ENCODE data around the gene CCDC13. TPM values are rescaled to one million over a fixed set of nuclear protein-coding genes. Genes with fewer than 3 reads are reported as not detected.

Gene CCDC13
- total RNA-seq, 2 donors from 2014 or later, result 0.32 to 0.70 TPM

- H3K27me3 Mint-ChIP-seq (ENCODE audit: low read depth), result peaks cover 27% of the 10 kb centered on the region
- peaks cover 53% of the 10 kb centered on the region for H3K4me1 Mint-ChIP-seq (ENCODE audit: low read depth)
- ATAC-seq (replicated peaks in 1 of 2) (peak; percentile 98 to 99), DNase-seq (peak; percentile 93 to 97)
- H3K9me3 Mint-ChIP-seq, result no peaks in the 10 kb centered on the region
- H3K4me3 Mint-ChIP-seq, result peak within 1 kb of the TSS; percentile 94 to 96
- peak within 1 kb of the TSS; percentile 91 for H3K27ac Mint-ChIP-seq
- H3K36me3 Mint-ChIP-seq (ENCODE audit: insufficient read depth in 2 of 2), result peaks cover 1 to 2% of the 10 kb centered on the region in 2 donors
Measured at GRCh38 chr3:42804106-42804830, 31.2 kb upstream of the CCDC13 start, which contains the start of gene HIGD1A. HIGD1A (minus strand) TSS chr3:42804490; CDS start chr3:42794253, 10,237 bp downstream.

GRCh38 chr3:42803414-42804105, 30.5 kb upstream of the CCDC13 start:
- peaks cover 1 to 2% of the 10 kb centered on the region in 2 donors for H3K36me3 Mint-ChIP-seq (ENCODE audit: insufficient read depth in 2 of 2)
- H3K27ac Mint-ChIP-seq, result peak overlapping the region; percentile 91
- peak overlapping the region; percentile 94 to 96 for H3K4me3 Mint-ChIP-seq
- DNase-seq (peak; percentile 33 to 51), ATAC-seq (replicated peaks in 1 of 2) (peak; percentile 39 to 48)
- H3K4me1 Mint-ChIP-seq (ENCODE audit: low read depth), result peaks cover 54% of the 10 kb centered on the region
- H3K27me3 Mint-ChIP-seq (ENCODE audit: low read depth), result peaks cover 24% of the 10 kb centered on the region
- H3K9me3 Mint-ChIP-seq, result no peaks in the 10 kb centered on the region

- no peak for ATAC-seq (replicated peaks in 1 of 2)
- H3K27ac Mint-ChIP-seq, result no peak overlapping the region
- DNase-seq, result no peak
- peaks cover 24% of the 10 kb centered on the region for H3K27me3 Mint-ChIP-seq (ENCODE audit: low read depth)
- H3K4me1 Mint-ChIP-seq (ENCODE audit: low read depth), result peaks cover 54% of the 10 kb centered on the region
- H3K9me3 Mint-ChIP-seq, result no peaks in the 10 kb centered on the region
- H3K4me3 Mint-ChIP-seq, result peak overlapping the region; percentile 94 to 96
- peaks cover 1 to 2% of the 10 kb centered on the region in 2 donors for H3K36me3 Mint-ChIP-seq (ENCODE audit: insufficient read depth in 2 of 2)
Measured at GRCh38 chr3:42802876-42803413, 29.9 kb upstream of the CCDC13 start.

- H3K27ac Mint-ChIP-seq, result no peak overlapping the region
- H3K27me3 Mint-ChIP-seq (ENCODE audit: low read depth), result peaks cover 16% of the 10 kb centered on the region
- no peak overlapping the region for H3K4me3 Mint-ChIP-seq
- DNase-seq (no peak), ATAC-seq (replicated peaks in 1 of 2) (no peak)
- H3K36me3 Mint-ChIP-seq (ENCODE audit: insufficient read depth in 2 of 2), result peaks cover 1 to 2% of the 10 kb centered on the region in 2 donors
- H3K4me1 Mint-ChIP-seq (ENCODE audit: low read depth), result peaks cover 54% of the 10 kb centered on the region
- H3K9me3 Mint-ChIP-seq, result no peaks in the 10 kb centered on the region
Measured at GRCh38 chr3:42801784-42802183, 28.7 kb upstream of the CCDC13 start.

- peaks cover 1 to 2% of the 10 kb centered on the region in 2 donors for H3K36me3 Mint-ChIP-seq (ENCODE audit: insufficient read depth in 2 of 2)
- peaks cover 54% of the 10 kb centered on the region for H3K4me1 Mint-ChIP-seq (ENCODE audit: low read depth)
- no peak for DNase-seq
- no peak for ATAC-seq (replicated peaks in 1 of 2)
- H3K4me3 Mint-ChIP-seq, result no peak overlapping the region
- H3K27me3 Mint-ChIP-seq (ENCODE audit: low read depth), result peaks cover 10% of the 10 kb centered on the region
- H3K27ac Mint-ChIP-seq, result no peak overlapping the region
- H3K9me3 Mint-ChIP-seq, result no peaks in the 10 kb centered on the region
Measured at GRCh38 chr3:42801048-42801620, 28.1 kb upstream of the CCDC13 start.

GRCh38 chr3:42800251-42800650, 27.2 kb upstream of the CCDC13 start:
- H3K4me3 Mint-ChIP-seq, result no peak overlapping the region
- no peak for ATAC-seq (replicated peaks in 1 of 2)
- H3K4me1 Mint-ChIP-seq (ENCODE audit: low read depth), result peaks cover 54% of the 10 kb centered on the region
- H3K27me3 Mint-ChIP-seq (ENCODE audit: low read depth), result peaks cover 1% of the 10 kb centered on the region
- peaks cover 1 to 2% of the 10 kb centered on the region in 2 donors for H3K36me3 Mint-ChIP-seq (ENCODE audit: insufficient read depth in 2 of 2)
- H3K27ac Mint-ChIP-seq, result no peak overlapping the region
- H3K9me3 Mint-ChIP-seq, result no peaks in the 10 kb centered on the region
- no peak for DNase-seq

GRCh38 chr3:42799376-42799775, 26.3 kb upstream of the CCDC13 start:
- ATAC-seq (replicated peaks in 1 of 2), result no peak
- H3K27me3 Mint-ChIP-seq (ENCODE audit: low read depth), result no peaks in the 10 kb centered on the region
- no peak overlapping the region for H3K4me3 Mint-ChIP-seq
- H3K9me3 Mint-ChIP-seq, result no peaks in the 10 kb centered on the region
- H3K4me1 Mint-ChIP-seq (ENCODE audit: low read depth), result peaks cover 47% of the 10 kb centered on the region
- DNase-seq, result no peak
- H3K27ac Mint-ChIP-seq, result no peak overlapping the region
- peaks cover 1 to 2% of the 10 kb centered on the region in 2 donors for H3K36me3 Mint-ChIP-seq (ENCODE audit: insufficient read depth in 2 of 2)

GRCh38 chr3:42796332-42796885, 23.4 kb upstream of the CCDC13 start:
- H3K4me3 Mint-ChIP-seq, result no peak overlapping the region
- H3K4me1 Mint-ChIP-seq (ENCODE audit: low read depth), result peaks cover 30% of the 10 kb centered on the region
- no peak overlapping the region for H3K27ac Mint-ChIP-seq
- no peaks in the 10 kb centered on the region for H3K9me3 Mint-ChIP-seq
- DNase-seq (no peak), ATAC-seq (replicated peaks in 1 of 2) (no peak)
- H3K36me3 Mint-ChIP-seq (ENCODE audit: insufficient read depth in 2 of 2), result peaks cover 5 to 6% of the 10 kb centered on the region in 2 donors
- H3K27me3 Mint-ChIP-seq (ENCODE audit: low read depth), result no peaks in the 10 kb centered on the region

GRCh38 chr3:42795621-42796181, 22.6 kb upstream of the CCDC13 start:
- H3K4me1 Mint-ChIP-seq (ENCODE audit: low read depth), result peaks cover 27% of the 10 kb centered on the region
- ATAC-seq (replicated peaks in 1 of 2) (no peak), DNase-seq (no peak)
- peaks cover 5 to 6% of the 10 kb centered on the region in 2 donors for H3K36me3 Mint-ChIP-seq (ENCODE audit: insufficient read depth in 2 of 2)
- no peak overlapping the region for H3K27ac Mint-ChIP-seq
- no peaks in the 10 kb centered on the region for H3K27me3 Mint-ChIP-seq (ENCODE audit: low read depth)
- no peak overlapping the region for H3K4me3 Mint-ChIP-seq
- no peaks in the 10 kb centered on the region for H3K9me3 Mint-ChIP-seq

GRCh38 chr3:42790714-42791229, 17.7 kb upstream of the CCDC13 start:
- Mint-ChIP-seq H3K9me3 (no peaks in the 10 kb centered on the region), H3K36me3 (ENCODE audit: insufficient read depth in 2 of 2) (peaks cover 6 to 14% of the 10 kb centered on the region in 2 donors), H3K4me1 (ENCODE audit: low read depth) (peaks cover 12% of the 10 kb centered on the region), H3K27ac (no peak overlapping the region), H3K27me3 (ENCODE audit: low read depth) (no peaks in the 10 kb centered on the region), H3K4me3 (no peak overlapping the region)
- ATAC-seq (replicated peaks in 1 of 2) (no peak), DNase-seq (no peak)

- Mint-ChIP-seq H3K4me1 (ENCODE audit: low read depth) (peaks cover 6% of the 10 kb centered on the region), H3K36me3 (ENCODE audit: insufficient read depth in 2 of 2) (peaks cover 3 to 9% of the 10 kb centered on the region in 2 donors), H3K27ac (no peak overlapping the region), H3K4me3 (no peak overlapping the region), H3K9me3 (no peaks in the 10 kb centered on the region), H3K27me3 (ENCODE audit: low read depth) (no peaks in the 10 kb centered on the region)
- ATAC-seq (replicated peaks in 1 of 2) (no peak), DNase-seq (no peak)
Measured at GRCh38 chr3:42786631-42787030, 13.6 kb upstream of the CCDC13 start.

- no peaks in the 10 kb centered on the region for H3K27me3 Mint-ChIP-seq (ENCODE audit: low read depth)
- ATAC-seq (replicated peaks in 1 of 2), result no peak
- H3K27ac Mint-ChIP-seq, result no peak overlapping the region
- H3K36me3 Mint-ChIP-seq (ENCODE audit: insufficient read depth in 2 of 2), result peaks cover 3 to 9% of the 10 kb centered on the region in 2 donors
- H3K4me3 Mint-ChIP-seq, result no peak overlapping the region
- no peaks in the 10 kb centered on the region for H3K9me3 Mint-ChIP-seq
- peaks cover 6% of the 10 kb centered on the region for H3K4me1 Mint-ChIP-seq (ENCODE audit: low read depth)
- no peak for DNase-seq
Measured at GRCh38 chr3:42786212-42786611, 13.2 kb upstream of the CCDC13 start.
